ENCODE measurements around the gene FAM171A1.
A peak's percentile ranks its signal among the peaks of the same experiment; 100 is the strongest.

The FAM171A1 gene

DNA sequence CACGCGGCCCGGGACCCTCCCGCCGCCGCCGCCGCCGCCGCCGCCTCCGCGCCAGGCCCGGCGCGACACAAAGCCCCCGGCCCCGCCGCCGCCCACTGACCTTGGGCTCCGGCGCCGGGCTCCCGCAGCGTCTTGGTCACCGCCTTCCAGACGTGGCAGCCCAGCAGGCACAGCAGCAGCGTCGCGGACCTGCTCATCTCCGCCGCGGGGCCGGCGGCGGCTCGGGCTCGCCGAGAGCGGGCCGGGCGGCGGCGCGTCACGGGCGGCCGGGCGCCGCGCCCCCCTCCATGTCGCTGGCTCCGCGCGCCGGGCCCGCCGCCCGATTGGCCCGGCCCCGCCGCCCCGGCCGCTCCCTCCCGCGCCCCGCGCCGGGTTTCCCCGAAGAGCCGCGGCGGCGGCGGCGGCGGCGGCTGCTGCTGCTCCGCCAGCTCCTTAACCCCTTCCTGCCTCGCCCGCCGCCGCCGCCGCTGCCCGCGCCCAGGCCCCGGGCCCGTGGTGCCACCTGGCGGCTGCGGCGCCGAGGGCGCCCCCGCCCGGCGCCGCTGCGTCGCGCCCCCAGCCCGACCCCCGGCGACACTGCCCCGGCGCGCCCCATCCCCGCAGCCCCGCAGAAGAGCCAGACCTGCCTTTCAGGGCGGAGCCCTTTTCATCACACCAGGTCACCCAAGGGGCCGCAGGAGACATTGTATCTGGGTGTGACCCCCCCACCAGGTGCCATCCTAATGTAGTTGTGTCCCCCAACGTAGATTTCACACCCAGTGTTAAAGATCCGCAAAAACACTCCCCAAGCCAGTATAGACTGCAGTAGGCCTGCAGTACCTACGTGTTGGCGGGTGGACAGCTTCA lies at the start of gene FAM171A1:
TSS of gene FAM171A1 (minus strand) at position 434 of the 846 bp plus-strand sequence. CDS start at position 197, 237 bp downstream.
- H3K4me3 ChIP-seq (ENCODE audit: low read length) = peak within 1 kb of the TSS; percentile 65
- peak; percentile 73 for DNase-seq
- H3K9me3 ChIP-seq (replicated peaks; ENCODE audit: insufficient read depth, low read length) = no peaks in the 10 kb centered on the region
- TF ChIP-seq, protein P1, sequence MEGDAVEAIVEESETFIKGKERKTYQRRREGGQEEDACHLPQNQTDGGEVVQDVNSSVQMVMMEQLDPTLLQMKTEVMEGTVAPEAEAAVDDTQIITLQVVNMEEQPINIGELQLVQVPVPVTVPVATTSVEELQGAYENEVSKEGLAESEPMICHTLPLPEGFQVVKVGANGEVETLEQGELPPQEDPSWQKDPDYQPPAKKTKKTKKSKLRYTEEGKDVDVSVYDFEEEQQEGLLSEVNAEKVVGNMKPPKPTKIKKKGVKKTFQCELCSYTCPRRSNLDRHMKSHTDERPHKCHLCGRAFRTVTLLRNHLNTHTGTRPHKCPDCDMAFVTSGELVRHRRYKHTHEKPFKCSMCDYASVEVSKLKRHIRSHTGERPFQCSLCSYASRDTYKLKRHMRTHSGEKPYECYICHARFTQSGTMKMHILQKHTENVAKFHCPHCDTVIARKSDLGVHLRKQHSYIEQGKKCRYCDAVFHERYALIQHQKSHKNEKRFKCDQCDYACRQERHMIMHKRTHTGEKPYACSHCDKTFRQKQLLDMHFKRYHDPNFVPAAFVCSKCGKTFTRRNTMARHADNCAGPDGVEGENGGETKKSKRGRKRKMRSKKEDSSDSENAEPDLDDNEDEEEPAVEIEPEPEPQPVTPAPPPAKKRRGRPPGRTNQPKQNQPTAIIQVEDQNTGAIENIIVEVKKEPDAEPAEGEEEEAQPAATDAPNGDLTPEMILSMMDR (IDR thresholded peaks at IDR 0.05; ENCODE audit: low read length) = peak; percentile 6; the same call in 1 of the 2 replicates
- no peak for TF ChIP-seq EZH2 (optimal IDR thresholded peaks at IDR 0.05; ENCODE audit: low read depth, low read length)
- H3K4me1 ChIP-seq (ENCODE audit: low read length) = peaks cover 21% of the 10 kb centered on the region
- no peaks in the 10 kb centered on the region for H4K20me1 ChIP-seq (ENCODE audit: insufficient read depth, low read length)
- H3K9me2 ChIP-seq (replicated peaks; ENCODE audit: insufficient read depth, low read length) = no peaks in the 10 kb centered on the region
- H3K9ac ChIP-seq (ENCODE audit: low read length) = peak within 1 kb of the TSS; percentile 65; the same call in 1 of the 2 replicates
- peaks cover 16% of the 10 kb centered on the region for H3K79me2 ChIP-seq (ENCODE audit: low read length)
- H3K27ac ChIP-seq (ENCODE audit: low read length) = no peak within 1 kb of the TSS
- H3F3A ChIP-seq (ENCODE audit: insufficient read depth, low read length) = peaks cover 20% of the 10 kb centered on the region
- H2AFZ ChIP-seq (ENCODE audit: low read length) = peak within 1 kb of the TSS; percentile 58; the same call in 1 of the 2 replicates
- no peaks in the 10 kb centered on the region for H3K27me3 ChIP-seq (replicated peaks; ENCODE audit: insufficient read depth, low read length)
- H3K36me3 ChIP-seq (replicated peaks; ENCODE audit: insufficient read depth, low read length) = no peaks in the 10 kb centered on the region
- H3K4me2 ChIP-seq (ENCODE audit: low read depth, low read length) = peak within 1 kb of the TSS; percentile 83

DNA sequence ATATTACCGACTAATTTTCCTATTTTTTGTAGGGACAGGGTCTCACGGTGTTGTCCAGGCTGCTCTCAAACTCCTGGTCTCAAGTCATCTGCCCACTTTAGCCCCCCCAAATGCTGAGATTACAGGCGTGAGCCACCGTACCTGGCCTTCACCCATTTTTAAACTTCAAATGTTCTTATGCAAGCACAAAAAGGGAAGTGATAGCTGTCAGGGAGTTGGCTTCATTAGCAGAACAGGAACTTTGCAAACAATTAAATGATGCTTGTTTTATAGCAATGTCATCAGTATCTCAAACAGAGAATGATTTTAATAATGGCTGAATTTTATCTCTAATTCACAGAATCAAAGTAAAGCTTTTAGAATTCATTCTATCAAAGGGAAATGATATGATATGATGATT lies 49.8 kb upstream of the FAM171A1 start:
- H3K4me1 ChIP-seq (ENCODE audit: low read length) = no peaks in the 10 kb centered on the region
- H3F3A ChIP-seq (ENCODE audit: insufficient read depth, low read length) = no peaks in the 10 kb centered on the region
- no peaks in the 10 kb centered on the region for H3K79me2 ChIP-seq (ENCODE audit: low read length)
- H3K4me2 ChIP-seq (ENCODE audit: low read depth, low read length) = no peak overlapping the region
- no peak overlapping the region for H3K4me3 ChIP-seq (ENCODE audit: low read length)
- H3K9me2 ChIP-seq (replicated peaks; ENCODE audit: insufficient read depth, low read length) = no peaks in the 10 kb centered on the region
- DNase-seq = no peak
- no peaks in the 10 kb centered on the region for H3K27me3 ChIP-seq (replicated peaks; ENCODE audit: insufficient read depth, low read length)
- no peak overlapping the region for H3K9ac ChIP-seq (ENCODE audit: low read length)
- no peaks in the 10 kb centered on the region for H4K20me1 ChIP-seq (ENCODE audit: insufficient read depth, low read length)
- TF ChIP-seq, protein P1 (IDR thresholded peaks at IDR 0.05; ENCODE audit: low read length) = no peak
- no peak for TF ChIP-seq EZH2 (optimal IDR thresholded peaks at IDR 0.05; ENCODE audit: low read depth, low read length)
- no peak overlapping the region for H3K27ac ChIP-seq (ENCODE audit: low read length)
- no peak overlapping the region for H2AFZ ChIP-seq (ENCODE audit: low read length)
- H3K9me3 ChIP-seq (replicated peaks; ENCODE audit: insufficient read depth, low read length) = no peaks in the 10 kb centered on the region
- no peaks in the 10 kb centered on the region for H3K36me3 ChIP-seq (replicated peaks; ENCODE audit: insufficient read depth, low read length)

DNA sequence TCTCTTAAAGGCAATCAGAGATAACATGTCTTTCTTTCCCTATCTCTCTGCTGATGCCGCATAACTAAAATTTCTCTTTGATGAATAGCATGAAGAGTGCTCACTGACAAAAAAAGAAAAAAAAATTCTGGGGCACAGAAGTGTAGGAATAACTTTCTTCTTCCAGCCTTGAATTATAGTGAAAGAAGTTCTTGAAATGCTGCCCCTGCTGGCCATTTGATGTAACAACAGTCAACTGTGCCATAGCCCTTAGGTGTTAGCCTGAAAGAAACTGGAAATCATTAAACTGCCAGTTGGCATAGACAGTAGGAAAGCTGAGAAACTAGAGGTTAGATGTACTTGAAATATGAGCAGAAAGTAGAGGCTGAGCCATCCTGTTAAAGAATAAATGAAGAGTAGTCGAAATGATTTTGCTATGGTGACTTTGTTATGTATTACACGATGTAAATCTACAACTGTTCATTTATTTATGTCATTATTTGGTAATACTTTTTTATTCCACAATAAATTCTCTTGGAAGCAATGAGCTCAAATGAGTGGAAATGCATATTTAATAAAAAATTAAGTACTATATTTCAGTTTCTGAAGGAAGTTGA lies 48.3 kb upstream of the FAM171A1 start:
- Histone ChIP-seq H3K9ac (ENCODE audit: low read length) (no peak overlapping the region), H3K4me1 (ENCODE audit: low read length) (no peaks in the 10 kb centered on the region), H3K27ac (ENCODE audit: low read length) (no peak overlapping the region), H3K4me2 (ENCODE audit: low read depth, low read length) (no peak overlapping the region), H3F3A (ENCODE audit: insufficient read depth, low read length) (no peaks in the 10 kb centered on the region), H2AFZ (ENCODE audit: low read length) (no peak overlapping the region), H3K36me3 (replicated peaks; ENCODE audit: insufficient read depth, low read length) (no peaks in the 10 kb centered on the region), H3K4me3 (ENCODE audit: low read length) (no peak overlapping the region), H3K9me2 (replicated peaks; ENCODE audit: insufficient read depth, low read length) (no peaks in the 10 kb centered on the region), H3K79me2 (ENCODE audit: low read length) (no peaks in the 10 kb centered on the region), H3K9me3 (replicated peaks; ENCODE audit: insufficient read depth, low read length) (no peaks in the 10 kb centered on the region), H3K27me3 (replicated peaks; ENCODE audit: insufficient read depth, low read length) (no peaks in the 10 kb centered on the region), H4K20me1 (ENCODE audit: insufficient read depth, low read length) (no peaks in the 10 kb centered on the region)
- peak; percentile 44 for DNase-seq
- TF ChIP-seq EZH2phosphoT487 (IDR thresholded peaks at IDR 0.05; ENCODE audit: low read length) = no peak
- TF ChIP-seq, protein P1 (IDR thresholded peaks at IDR 0.05; ENCODE audit: low read length) = peak; percentile 88
